GM19468 (cell line): ENCODE measurements around the gene OBP2B.
"Not testable (repeated sequence)": the region's sequence is repeated elsewhere in the genome, so short reads cannot be mapped to it uniquely, and the experiment has no call there.

Experiments used
- ATAC-seq: cut with Tn5 transposase; IDR thresholded peaks from one replicate; pipeline ENCODE4 v1.9.1; 2021; ENCODE audit warnings: mild to moderate bottlenecking, moderate library complexity, moderate number of reproducible peaks; ENCODE audit not compliant: unreplicated experiment; ENCODE audit errors: extremely low read depth

The OBP2B gene

DNA sequence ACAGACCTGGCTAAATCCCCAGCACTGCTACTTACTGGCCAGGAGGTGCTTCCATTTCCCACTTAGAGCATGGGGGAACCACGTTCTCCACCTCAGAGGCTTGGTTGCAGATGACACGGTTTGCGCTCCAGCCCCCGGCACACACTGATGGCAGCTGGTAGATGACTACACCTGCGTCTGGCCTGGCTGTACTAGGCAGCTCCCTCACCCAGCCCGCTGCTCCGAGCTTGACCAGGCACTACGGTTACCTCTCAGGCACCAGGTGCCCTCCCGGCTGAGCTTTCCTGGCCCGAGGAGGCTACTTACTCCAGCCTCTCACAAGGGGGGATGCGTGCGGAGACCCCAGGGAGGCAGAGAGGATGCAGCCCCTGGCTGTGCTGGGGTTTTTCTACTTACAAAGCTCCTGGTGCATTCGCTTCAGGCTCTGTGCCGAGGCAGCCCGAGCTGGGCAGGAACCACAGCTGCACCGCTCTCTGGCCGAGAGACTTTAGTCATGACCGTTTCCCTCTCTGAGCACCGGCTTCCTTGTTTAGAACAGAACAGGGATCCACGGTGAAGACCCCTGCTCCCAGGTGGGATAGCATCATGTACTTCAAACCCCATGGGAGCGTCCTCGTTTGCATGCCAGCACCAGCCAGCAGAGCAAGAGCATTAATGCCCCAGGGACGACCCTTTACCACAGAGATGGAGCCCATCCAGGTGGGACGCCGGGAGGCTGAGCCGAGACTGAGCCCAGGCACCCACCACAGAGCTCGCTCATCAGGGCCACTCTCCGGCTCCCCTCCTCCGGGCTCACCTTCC, 37.7 kb downstream of the OBP2B start:
- no peak for ATAC-seq

DNA sequence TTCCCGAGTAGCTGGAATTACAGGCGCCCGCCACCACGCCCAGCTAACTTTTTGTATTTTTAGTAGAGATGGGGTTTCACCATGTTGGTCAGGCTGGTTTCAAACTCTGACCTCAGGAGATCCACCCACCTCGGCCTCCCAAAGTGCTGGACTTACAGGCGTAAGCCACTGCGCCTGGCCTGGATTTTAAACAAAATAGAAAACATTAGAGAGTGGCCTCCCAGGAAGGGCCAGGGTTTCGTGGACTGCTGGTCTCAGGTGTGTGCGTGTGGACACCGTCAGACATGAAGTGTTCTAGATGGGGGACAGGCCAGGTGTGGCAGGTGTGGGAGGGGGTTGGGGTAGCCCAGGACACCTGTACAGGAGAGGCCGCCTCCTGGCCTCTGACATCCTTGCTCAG, 38.3 kb downstream of the OBP2B start:
- no peak for ATAC-seq

DNA sequence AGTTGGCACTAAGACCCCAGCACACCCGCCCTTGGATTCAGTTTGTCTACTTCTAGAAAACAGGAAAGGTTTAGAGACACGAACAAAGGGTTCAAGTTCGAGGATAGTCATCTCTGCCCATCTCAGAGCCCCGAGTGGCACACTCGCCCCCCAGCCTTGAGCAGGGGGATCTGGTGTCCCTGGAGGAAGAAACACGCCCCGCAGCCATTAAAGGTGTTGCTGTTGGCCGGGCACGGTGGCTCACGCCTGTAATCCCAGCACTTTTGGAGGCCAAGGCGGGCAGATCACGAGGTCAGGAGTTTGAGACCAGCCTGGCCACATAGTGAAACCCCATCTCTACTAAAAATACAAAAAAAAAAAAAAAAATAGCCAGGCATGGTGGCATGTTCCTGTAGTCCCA, 39.4 kb downstream of the OBP2B start:
- not testable (repeated sequence) for ATAC-seq

DNA sequence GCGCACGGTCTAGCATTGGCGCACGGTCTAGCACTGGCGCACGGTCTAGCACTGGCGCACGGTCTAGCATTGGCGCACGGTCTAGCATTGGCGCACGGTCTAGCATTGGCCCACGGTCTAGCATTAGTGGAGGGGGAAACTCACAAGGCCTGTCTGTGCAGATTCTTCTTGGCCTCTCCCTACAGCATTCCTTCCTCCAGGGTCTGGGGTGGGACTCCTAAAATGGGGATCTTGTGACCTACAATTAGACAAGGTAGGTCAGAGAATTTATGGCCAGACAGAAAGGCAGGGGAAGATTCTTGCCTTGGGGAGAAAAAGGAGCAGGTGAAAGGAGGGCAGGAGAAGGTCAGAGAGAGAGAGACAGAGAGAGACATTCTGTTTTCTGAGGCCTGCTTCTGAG, 39.9 kb downstream of the OBP2B start:
- ATAC-seq: no peak

DNA sequence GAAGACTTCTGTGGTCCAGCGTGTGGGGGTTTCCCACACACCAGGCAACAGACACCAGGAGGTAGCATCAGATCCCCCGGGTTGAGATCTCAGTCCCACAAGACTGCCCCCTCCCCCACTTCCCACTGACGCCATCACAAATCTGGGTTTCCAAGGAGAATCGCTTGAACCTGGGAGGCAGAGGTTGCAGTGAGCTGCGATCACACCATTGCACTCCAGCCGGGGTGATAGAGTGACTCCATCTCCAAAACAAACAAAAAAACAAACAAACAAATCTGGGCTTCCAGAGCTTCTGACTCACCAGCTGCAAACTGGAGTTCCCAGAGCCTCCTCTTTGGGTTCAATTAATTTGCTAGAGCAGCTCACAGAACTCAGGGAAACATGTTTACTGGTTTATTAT, 40.6 kb downstream of the OBP2B start:
- ATAC-seq: no peak

DNA sequence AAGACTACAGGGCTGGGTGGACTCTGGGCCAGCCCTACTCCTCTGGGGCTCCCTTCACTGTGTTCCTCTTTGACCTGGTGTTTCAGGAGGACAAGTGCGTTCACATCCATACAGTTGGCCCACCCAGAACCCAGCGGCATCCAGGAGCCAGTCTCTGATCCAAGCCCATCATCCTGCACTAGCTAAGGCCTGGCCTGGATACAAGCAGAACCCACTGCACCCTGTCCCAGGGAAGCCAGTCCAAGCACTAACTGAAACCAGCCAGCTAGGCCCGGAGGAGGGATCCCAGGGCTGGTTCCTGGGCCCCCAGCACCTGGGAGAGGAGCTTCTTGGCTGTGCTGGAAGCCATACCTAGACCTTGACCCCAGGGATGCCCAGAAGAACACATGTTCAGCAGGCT, 41.3 kb downstream of the OBP2B start:
- ATAC-seq: no peak

DNA sequence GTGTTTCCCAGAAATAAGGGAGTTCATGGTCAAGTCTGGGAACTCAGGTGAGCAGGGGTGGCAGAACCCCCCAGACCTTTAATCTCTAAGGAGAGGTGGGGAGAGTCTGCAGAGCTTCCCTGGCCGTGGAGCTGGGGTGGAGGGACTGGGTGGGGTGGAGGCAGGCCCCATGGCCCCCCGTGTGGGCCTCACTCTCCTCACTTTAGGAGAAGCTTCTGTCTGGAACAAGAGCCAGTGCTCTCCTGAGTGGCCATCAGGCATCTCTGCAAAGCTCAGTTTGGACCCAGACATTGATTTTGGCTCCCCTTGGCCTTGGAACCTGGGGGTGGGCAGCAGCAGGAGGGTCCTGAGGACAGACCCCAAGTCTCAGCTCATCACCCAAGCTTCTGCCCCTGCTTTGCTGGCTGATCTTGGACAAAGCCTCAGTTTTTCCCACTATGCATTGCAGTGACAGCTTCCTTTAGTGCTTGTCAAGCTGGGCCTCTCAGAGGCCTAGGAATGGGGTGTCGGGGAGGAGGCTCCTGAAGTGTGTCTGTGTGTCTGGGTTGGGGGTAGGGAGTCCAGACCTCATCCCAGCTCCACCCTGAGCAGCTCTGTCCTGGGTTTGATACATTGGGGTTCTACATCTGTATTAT, 41.8 kb downstream of the OBP2B start:
- ATAC-seq: no peak

DNA sequence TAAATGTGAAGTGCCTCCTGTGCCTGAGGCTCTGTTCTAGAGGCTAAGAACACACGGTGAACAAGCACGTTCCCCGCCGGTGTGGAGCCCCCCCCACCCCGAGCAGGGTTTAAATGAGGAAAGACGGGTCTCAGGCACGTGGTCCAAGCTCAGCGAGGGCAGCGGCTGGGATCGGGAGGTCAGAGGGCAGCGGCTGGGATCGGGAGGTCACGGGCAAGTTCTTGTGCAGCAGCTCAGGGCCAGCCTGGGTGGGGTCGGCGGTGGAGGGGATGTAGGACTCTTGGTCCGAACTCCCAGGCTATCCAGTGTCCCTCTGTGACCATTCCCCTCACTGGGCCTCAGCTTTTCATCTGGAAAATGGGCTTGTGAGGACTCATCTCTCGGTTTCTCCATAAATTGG, 42.7 kb downstream of the OBP2B start:
- no peak for ATAC-seq

DNA sequence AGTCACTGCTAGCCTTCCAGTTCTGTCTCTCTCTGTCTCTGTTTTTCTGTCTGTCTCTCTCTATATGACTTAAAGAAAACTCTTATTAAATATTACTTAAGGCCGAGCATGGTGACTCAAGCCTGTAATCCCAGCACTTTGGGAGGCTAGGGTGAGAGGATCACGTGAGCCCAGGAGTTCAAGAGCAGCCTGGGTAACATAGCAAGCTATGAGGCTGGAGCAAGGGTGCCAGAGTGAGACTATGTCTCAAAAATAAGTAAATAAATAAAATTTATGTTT, 43.7 kb downstream of the OBP2B start:
- ATAC-seq: no peak

DNA sequence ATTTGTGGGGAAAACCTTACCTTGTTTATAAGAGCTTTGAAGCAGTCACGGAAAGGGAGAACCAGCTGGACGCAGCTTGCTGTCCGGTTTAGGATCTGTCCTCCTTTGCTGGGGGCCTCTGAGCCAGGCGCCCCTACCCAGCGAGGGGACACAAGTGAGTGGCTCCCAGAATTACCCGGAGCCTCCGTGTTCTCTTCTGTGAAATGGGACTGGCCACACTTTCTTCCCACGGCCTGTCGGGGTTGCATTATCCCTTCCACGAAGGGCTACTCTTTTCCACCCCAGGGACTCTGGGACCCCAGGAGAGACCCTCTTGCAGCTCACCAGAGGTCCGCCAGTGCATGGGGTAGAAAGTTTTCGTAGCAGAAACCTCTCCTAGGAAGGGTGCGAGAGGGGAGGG, 44.9 kb downstream of the OBP2B start:
- no peak for ATAC-seq

DNA sequence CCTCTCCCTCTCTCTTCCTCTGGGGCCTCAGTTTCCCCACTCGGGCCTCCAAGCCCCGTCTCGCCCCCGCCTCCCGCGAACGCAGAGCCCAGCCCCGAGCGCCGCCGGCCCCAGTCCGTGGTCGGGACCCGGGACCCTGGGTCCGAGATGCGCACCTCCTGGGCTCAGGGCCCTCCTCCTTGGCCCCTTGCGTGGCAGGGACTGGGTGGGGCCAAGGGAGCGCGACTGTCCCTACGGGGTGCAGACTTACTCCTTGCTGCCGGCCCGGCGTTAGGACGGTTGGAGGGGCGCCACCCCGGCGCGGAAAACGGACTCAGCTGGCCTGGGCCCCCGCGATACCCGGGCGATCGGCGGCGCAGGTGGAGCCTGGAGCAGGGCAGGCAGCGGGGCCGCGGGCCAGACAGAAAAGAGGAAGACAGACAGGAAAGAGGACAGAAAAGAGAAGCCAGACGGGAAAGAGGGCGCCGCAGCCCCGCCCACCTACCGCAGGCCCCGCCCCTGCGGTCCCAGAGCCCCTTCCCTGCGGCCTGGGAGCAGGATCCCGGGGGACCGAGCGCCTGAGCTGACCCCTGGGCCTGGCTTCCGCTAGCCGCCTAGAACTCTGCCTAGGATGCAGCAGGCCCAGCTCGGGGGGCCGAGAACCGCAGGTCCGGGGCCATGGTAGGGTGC, 45.4 kb downstream of the OBP2B start, which contains the start of gene GBGT1:
TSS of gene GBGT1 (minus strand) at position 411 of the 669 bp plus-strand sequence. CDS start 1,502 bp downstream, outside the sequence.
- ATAC-seq: no peak

DNA sequence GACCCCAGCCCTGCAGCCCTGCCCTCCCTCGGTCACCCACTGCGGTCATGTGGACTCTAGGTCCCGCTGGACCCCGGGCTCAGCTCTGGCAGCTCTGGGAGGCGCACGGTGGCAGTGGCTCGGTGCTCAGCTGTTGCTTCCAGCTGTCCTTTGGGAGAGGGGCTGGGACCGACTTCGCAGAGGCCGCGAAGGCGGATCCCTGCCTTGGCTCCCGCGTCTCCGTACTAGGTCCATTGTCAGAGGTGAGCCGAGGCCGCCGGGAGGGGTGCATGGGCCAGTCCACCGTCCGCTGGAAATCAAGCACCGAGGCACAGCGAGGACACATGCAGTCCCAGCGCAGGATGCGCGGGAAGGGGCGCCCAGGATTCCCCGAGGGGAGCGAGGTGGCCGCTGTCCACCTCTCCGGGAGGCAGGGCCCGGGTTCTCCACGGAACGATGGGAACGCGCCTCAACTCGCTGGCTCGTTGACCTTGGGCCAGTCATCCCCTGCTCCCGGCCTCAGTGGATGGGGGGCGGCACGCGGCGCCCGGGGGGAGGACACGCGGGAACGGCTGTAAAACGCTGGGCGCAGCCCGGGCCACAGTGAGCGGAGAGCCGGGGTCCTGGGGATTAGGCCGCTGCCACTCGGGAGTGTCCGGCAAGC, 46.1 kb downstream of the OBP2B start:
- no peak for ATAC-seq

DNA sequence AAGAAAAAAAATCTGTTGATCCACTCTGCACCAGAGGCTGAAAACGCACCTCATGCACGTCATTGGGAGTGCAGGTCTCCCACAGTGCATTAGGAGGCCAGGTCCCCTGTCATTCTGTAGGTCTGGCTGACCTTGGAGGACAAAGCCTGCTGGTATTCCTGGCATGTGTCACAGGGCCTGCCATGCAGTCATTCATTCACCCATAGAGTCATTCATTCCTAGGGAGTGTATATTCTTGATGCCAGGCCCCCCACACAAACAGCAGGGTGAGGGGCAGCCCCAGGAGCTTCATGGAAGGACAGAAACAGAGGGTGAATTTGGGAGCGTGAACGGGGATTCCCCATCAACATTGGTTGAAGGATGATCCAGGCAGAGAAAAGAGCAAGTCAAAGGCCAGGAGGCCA, 47.5 kb downstream of the OBP2B start:
- ATAC-seq: no peak

DNA sequence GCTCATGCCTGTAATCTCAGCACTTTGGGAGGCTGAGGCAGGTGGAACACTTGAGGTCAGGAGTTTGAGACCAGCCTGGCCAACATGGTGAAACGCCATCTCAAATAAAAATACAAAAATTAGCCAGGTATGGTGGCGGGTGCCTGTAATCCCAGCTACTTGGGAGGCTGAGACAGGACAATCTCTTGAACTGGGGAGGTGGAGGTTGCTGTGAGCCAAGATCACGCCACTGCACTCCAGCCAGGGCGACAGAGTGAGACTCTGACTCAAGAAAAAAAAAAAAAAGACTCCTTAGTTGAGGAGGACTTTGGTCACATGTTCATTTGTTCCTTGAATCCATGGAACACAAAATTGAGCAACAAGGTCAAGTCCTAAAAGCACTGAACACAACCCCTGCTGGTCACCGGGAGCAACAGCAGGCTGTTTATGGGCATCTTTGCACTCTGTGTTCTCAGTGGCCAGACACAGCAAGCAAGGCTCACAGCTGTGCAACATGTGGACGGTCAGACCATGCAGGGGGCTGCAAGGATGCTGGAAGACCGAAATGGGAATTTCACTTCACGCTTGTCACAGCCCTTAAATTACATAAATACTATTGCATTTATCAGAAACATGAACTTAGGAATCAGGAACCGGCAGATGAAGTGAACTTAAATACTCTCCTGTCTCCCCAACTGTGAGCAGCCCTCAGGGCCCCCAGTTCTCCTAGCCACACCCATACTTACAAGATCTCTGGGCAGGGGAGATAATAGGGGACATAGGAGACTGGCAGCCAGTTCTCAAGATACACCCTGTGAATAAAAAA, 48.1 kb downstream of the OBP2B start:
- no peak for ATAC-seq

DNA sequence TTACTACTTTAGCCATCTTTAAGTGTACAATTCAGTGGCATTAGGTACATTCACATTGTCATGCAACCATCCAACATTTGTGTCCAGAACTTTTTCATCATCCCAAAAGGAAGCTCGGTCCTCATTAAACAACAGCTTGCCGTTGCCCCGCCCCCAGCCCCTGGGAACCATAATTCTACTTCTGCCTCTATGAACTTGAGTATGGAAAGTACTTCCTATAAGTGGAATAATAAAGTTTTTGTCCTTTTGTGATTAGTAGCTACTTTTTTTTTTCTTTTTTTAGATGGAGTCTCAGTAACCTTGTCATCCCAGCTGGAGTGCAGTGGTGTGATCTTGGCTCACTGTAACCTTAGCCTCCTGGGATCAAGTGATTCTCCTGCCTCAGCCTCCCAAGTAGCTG, 50.4 kb downstream of the OBP2B start:
- ATAC-seq: no peak
